PC-3 (cell line): ENCODE measurements around the gene SLC35F2. TPM values are rescaled to one million over a fixed set of nuclear protein-coding genes. Genes with fewer than 3 reads are reported as not detected.

Experiments used
- ATAC-seq: fragments of 200-7000 bp; cut with Tn5 transposase; 2 replicates; pipeline ENCODE4 v1.9.1; 2020; ENCODE audit warnings: mild to moderate bottlenecking, moderate library complexity
- BruUV-seq: library from RNA; stranded (reverse); fragments of 400-500 nt; replicated peaks from 2 replicates; lab custom pipeline; 2021; lab: Mats Ljungman, UMichigan
- CTCF ChIA-PET: fragments of 300-600 bp; sonication (Branson Sonifier 250); formaldehyde crosslinking; loops from one replicate; lab custom pipeline; 2022; ENCODE audit warnings: antibody characterized with exemption; lab: Charles Lee
- POLR2A ChIA-PET: fragments of 300-600 bp; sonication (Branson Sonifier 250); formaldehyde crosslinking; loops from one replicate; lab custom pipeline; 2022; ENCODE audit warnings: antibody characterized with exemption; ENCODE audit not compliant: unreplicated experiment; lab: Charles Lee
- DNase-seq: peaks from one replicate; pipeline ENCODE4 v3.0.0-alpha.2; 2015
- H2AFZ ChIP-seq: fragments of 300-600 bp; sonication (generic); 2 replicates; pipeline ENCODE4 v1.6.0; 2016; ENCODE audit warnings: antibody characterized with exemption, low read length
- H3F3A ChIP-seq: fragments of 300-600 bp; sonication (generic); one replicate; pipeline ENCODE4 v1.6.0; 2017; ENCODE audit warnings: antibody characterized with exemption, low read length, control low read depth, mild to moderate bottlenecking; ENCODE audit not compliant: unreplicated experiment
- H3K27ac ChIP-seq: fragments of 300-600 bp; sonication (generic); 2 replicates; pipeline ENCODE4 v1.5.1; 2016; ENCODE audit warnings: mild to moderate bottlenecking, low read length
- H3K27me3 ChIP-seq: fragments of 300-600 bp; sonication (generic); 2 replicates; pipeline ENCODE4 v1.6.1; 2016; ENCODE audit warnings: low read length, mixed read lengths
- H3K36me3 ChIP-seq: fragments of 300-600 bp; sonication (generic); 2 replicates; pipeline ENCODE4 v1.6.1; 2016; ENCODE audit warnings: low read depth, mixed run types, low read length, mixed read lengths
- H3K4me1 ChIP-seq: fragments of 300-600 bp; sonication (generic); 2 replicates; pipeline ENCODE4 v1.5.1; 2016; ENCODE audit warnings: low read length; ENCODE audit not compliant: insufficient read depth
- H3K4me2 ChIP-seq: fragments of 300-600 bp; sonication (generic); 2 replicates; pipeline ENCODE4 v1.6.0; 2016; ENCODE audit warnings: low read length
- H3K4me3 ChIP-seq: fragments of 300-600 bp; sonication (generic); 2 replicates; pipeline ENCODE4 v1.5.1; 2016; ENCODE audit warnings: mild to moderate bottlenecking, low read length, mixed read lengths
- H3K79me2 ChIP-seq: fragments of 300-600 bp; sonication (generic); 2 replicates; pipeline ENCODE4 v1.6.1; 2017; ENCODE audit warnings: low read length, mixed read lengths
- H3K9ac ChIP-seq: fragments of 300-600 bp; sonication (generic); 2 replicates; pipeline ENCODE4 v1.6.0; 2016; ENCODE audit warnings: mild to moderate bottlenecking, low read length
- H3K9me2 ChIP-seq: fragments of 300-600 bp; sonication (generic); replicated peaks from 2 replicates; pipeline ENCODE4 v1.6.1; 2016; ENCODE audit warnings: mixed run types, low read length, mixed read lengths
- H3K9me3 ChIP-seq: fragments of 300-600 bp; sonication (generic); 2 replicates; pipeline ENCODE4 v1.6.1; 2016; ENCODE audit warnings: low read length, mixed read lengths
- H4K20me1 ChIP-seq: fragments of 300-600 bp; sonication (generic); 2 replicates; pipeline ENCODE4 v1.6.1; 2016; ENCODE audit warnings: low read length, mixed read lengths
- CTCF ChIP-seq: fragments of 300-600 bp; sonication (generic); conservative IDR thresholded peaks from 2 replicates; pipeline ENCODE4 v1.5.1; 2017; ENCODE audit warnings: antibody characterized with exemption, low read depth, mild to moderate bottlenecking, low read length
- EZH2 ChIP-seq: fragments of 300-600 bp; sonication (generic); IDR thresholded peaks from one replicate; pipeline ENCODE4 v1.6.1; 2017; ENCODE audit warnings: antibody characterized with exemption, mild to moderate bottlenecking, low read length; ENCODE audit not compliant: unreplicated experiment
- EZH2phosphoT487 ChIP-seq: fragments of 300-600 bp; sonication (generic); IDR thresholded peaks from 2 replicates; pipeline ENCODE4 v1.6.1; 2018; ENCODE audit warnings: mild to moderate bottlenecking, antibody characterized with exemption, low read length, borderline replicate concordance
- intact Hi-C: fragments of 100-400 bp; cut with micrococcal nuclease; formaldehyde crosslinking; loops from 2 replicates; pipeline ENCODE4 v1.9.0; 2023
- total RNA-seq: library from RNA; depleted of rRNA; stranded (reverse); fragments of >200 nt; gene quantifications from 2 replicates; pipeline ENCODE4 v1.2.3, GENCODE V29; 2014

The SLC35F2 gene
- total RNA-seq, 1 experiment from 2014 or later, result 210 TPM

DNA sequence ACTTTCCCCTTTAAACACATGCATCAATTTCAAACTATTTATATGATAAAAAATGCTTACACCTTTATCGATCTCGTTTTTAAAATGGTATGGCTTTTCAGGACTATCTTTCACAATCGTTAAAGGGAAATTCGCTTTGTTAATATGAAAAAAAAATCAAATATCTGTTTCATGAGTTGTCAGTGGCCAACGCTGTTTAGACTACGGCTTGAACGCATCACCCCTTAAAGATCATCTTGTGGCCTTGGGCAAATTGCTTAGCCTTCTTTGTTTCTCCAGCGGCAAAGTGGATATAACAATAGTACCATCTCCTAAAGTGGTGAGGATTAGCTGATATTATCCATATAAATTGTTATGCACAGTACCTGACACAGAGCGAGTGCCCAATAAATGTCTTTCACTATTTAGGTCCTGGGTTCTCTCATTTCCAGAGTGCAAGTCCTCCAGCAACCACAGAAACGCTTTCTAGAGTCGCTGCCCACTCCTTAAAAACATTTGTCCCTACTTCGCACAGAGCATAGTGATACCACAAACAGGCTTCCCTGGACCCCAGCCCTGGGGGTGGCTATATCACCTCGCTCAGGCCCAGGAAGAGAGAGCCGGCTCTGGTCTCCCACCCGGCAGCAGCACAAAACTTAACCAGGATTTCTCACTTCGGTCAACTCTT is 904 bp downstream of the SLC35F2 start:
- Histone ChIP-seq H3K4me1 (peaks cover 20% of the 10 kb centered on the region), H3K27me3 (no peaks in the 10 kb centered on the region), H3F3A (no peaks in the 10 kb centered on the region), H3K9me2 (no peaks in the 10 kb centered on the region), H4K20me1 (peaks cover 24% of the 10 kb centered on the region), H2AFZ (peak overlapping the region; percentile 78), H3K27ac (peak overlapping the region; percentile 60), H3K9me3 (no peaks in the 10 kb centered on the region), H3K36me3 (peaks cover 14% of the 10 kb centered on the region), H3K4me3 (peak overlapping the region; percentile 81), H3K4me2 (peak overlapping the region; percentile 79), H3K79me2 (peaks cover 69% of the 10 kb centered on the region), H3K9ac (peak overlapping the region; percentile 85)
- ChIA-PET POLR2A (interaction anchor here (0.5 kb wide), 1 partner anchor 15 kb away, joined by 4 read pairs; no protein-coding TSS in a partner anchor), CTCF (no interaction called here)
- intact Hi-C loops, result loop anchor here (1.0 to 2.0 kb wide), 2 partner anchors 41 to 73 kb away; no protein-coding TSS in a partner anchor
- peak; percentile 1; the same call in 1 of the 2 replicates for ATAC-seq
- no peak for DNase-seq
- TF ChIP-seq EZH2phosphoT487, result no peak
- no peak for TF ChIP-seq EZH2
- TF ChIP-seq CTCF, result no peak
- TSS peak; percentile 86 for BruUV-seq

- Histone ChIP-seq H3K4me2 (peak overlapping the region; percentile 79), H3K4me1 (peaks cover 20% of the 10 kb centered on the region), H3K79me2 (peaks cover 75% of the 10 kb centered on the region), H4K20me1 (peaks cover 25% of the 10 kb centered on the region), H3F3A (no peaks in the 10 kb centered on the region), H3K27ac (peak overlapping the region; percentile 60), H3K27me3 (no peaks in the 10 kb centered on the region), H3K36me3 (peaks cover 14% of the 10 kb centered on the region), H2AFZ (no peak overlapping the region), H3K9me2 (no peaks in the 10 kb centered on the region), H3K4me3 (peak overlapping the region; percentile 81), H3K9ac (peak overlapping the region; percentile 85), H3K9me3 (no peaks in the 10 kb centered on the region)
- ATAC-seq (peak; percentile 54), DNase-seq (peak; percentile 96)
- intact Hi-C loops, result no loop called here
- TF ChIP-seq CTCF (no peak), EZH2 (no peak), EZH2phosphoT487 (no peak)
- BruUV-seq, result no TSS peak
- POLR2A ChIA-PET, result no interaction called here
- CTCF ChIA-PET, result no interaction called here
These were observed 1.5 kb downstream of the SLC35F2 start for GRCh38 chr11:107856981-107857517.
